SK-N-SH treated with all-trans-retinoic acid at 6 μM for 48 hours (cell line): ENCODE data around the gene UNC80.

Experiments
- ATAC-seq: fragments of 200-7000 bp; cut with Tn5 transposase; 3 replicates; pipeline ENCODE4 v1.9.1; 2020; ENCODE audit warnings: mild to moderate bottlenecking, moderate library complexity
- ARNTL ChIP-seq: fragments of 450-650 bp; formaldehyde crosslinking; IDR thresholded peaks from 2 replicates; pipeline ENCODE4 v1.5.0; 2020; ENCODE audit warnings: low read depth, mild to moderate bottlenecking, moderate library complexity, borderline replicate concordance
- BACH2 ChIP-seq: fragments of 250-450 bp; sonication (Bioruptor Pico); IDR thresholded peaks from 2 replicates; pipeline ENCODE4 v1.9.0; 2021; ENCODE audit warnings: mild to moderate bottlenecking, borderline replicate concordance
- CSDC2 ChIP-seq: fragments of 250-450 bp; sonication (Bioruptor Pico); IDR thresholded peaks from 2 replicates; pipeline ENCODE4 v1.5.0; 2020; ENCODE audit warnings: mild to moderate bottlenecking, moderate library complexity
- ESRRG ChIP-seq: fragments of 250-450 bp; sonication (Bioruptor Pico); IDR thresholded peaks from 2 replicates; pipeline ENCODE4 v1.6.1; 2021; ENCODE audit warnings: mild to moderate bottlenecking
- ISL1 ChIP-seq: fragments of 250-450 bp; sonication (Bioruptor Pico); IDR thresholded peaks from 2 replicates; pipeline ENCODE4 v2.1.2; 2022; ENCODE audit warnings: mild to moderate bottlenecking, moderate library complexity
- OSR1 ChIP-seq: fragments of 250-450 bp; sonication (Bioruptor Pico); IDR thresholded peaks from 2 replicates; pipeline ENCODE4 v1.8.0; 2022; ENCODE audit warnings: moderate library complexity, mild to moderate bottlenecking, inconsistent platforms
- PPARA ChIP-seq: fragments of 250-450 bp; sonication (Bioruptor Pico); IDR thresholded peaks from 2 replicates; pipeline ENCODE4 v1.5.0; 2020; ENCODE audit warnings: mild to moderate bottlenecking, borderline replicate concordance
- RARB ChIP-seq: fragments of 250-450 bp; sonication (Bioruptor Pico); IDR thresholded peaks from 2 replicates; pipeline ENCODE4 v1.8.0; 2021; ENCODE audit warnings: mild to moderate bottlenecking, moderate library complexity
- SNAI2 ChIP-seq: fragments of 250-450 bp; sonication (Bioruptor Pico); IDR thresholded peaks from 2 replicates; pipeline ENCODE4 v1.5.0; 2020; ENCODE audit warnings: mild to moderate bottlenecking, moderate library complexity
- TCF4 ChIP-seq: fragments of 250-450 bp; sonication (Bioruptor Pico); IDR thresholded peaks from 2 replicates; pipeline ENCODE4 v1.8.0; 2021; ENCODE audit warnings: mild to moderate bottlenecking, moderate library complexity, borderline replicate concordance
- TOX ChIP-seq: fragments of 250-450 bp; sonication (Bioruptor Pico); IDR thresholded peaks from 2 replicates; pipeline ENCODE4 v1.8.0; 2021; ENCODE audit warnings: mild to moderate bottlenecking, moderate library complexity, borderline replicate concordance
- ZC3H10 ChIP-seq: fragments of 250-450 bp; sonication (Bioruptor Pico); IDR thresholded peaks from 2 replicates; pipeline ENCODE4 v1.5.1; 2021; ENCODE audit warnings: mild to moderate bottlenecking, moderate library complexity
- ZFP3 ChIP-seq: fragments of 250-450 bp; sonication (Bioruptor Pico); IDR thresholded peaks from 2 replicates; pipeline ENCODE4 v1.5.0; 2020; ENCODE audit warnings: mild to moderate bottlenecking, moderate library complexity
- ZFP30 ChIP-seq: fragments of 450-650 bp; formaldehyde crosslinking; IDR thresholded peaks from 2 replicates; pipeline ENCODE4 v1.5.0; 2022; ENCODE audit warnings: mild to moderate bottlenecking, moderate library complexity
- ZNF565 ChIP-seq: fragments of 450-650 bp; formaldehyde crosslinking; conservative IDR thresholded peaks from 2 replicates; pipeline ENCODE4 v1.5.0; 2020; ENCODE audit warnings: low read depth, mild to moderate bottlenecking, moderate library complexity
- ZNF70 ChIP-seq: fragments of 450-650 bp; formaldehyde crosslinking; IDR thresholded peaks from 2 replicates; pipeline ENCODE4 v1.5.0; 2020; ENCODE audit warnings: mild to moderate bottlenecking, moderate library complexity
- ZNF8 ChIP-seq: fragments of 450-650 bp; formaldehyde crosslinking; IDR thresholded peaks from 2 replicates; pipeline ENCODE4 v1.5.0; 2020; ENCODE audit warnings: mild to moderate bottlenecking, moderate library complexity
- TF ChIP-seq, protein P1 (sequence below): fragments of 250-450 bp; sonication (Bioruptor Pico); IDR thresholded peaks from 2 replicates; pipeline ENCODE4 v1.5.0; 2020; ENCODE audit warnings: mild to moderate bottlenecking, moderate library complexity
- TF ChIP-seq, protein P2 (sequence below): fragments of 250-450 bp; sonication (Bioruptor Pico); IDR thresholded peaks from 2 replicates; pipeline ENCODE4 v1.5.1; 2021; ENCODE audit warnings: mild to moderate bottlenecking, moderate library complexity
- TF ChIP-seq, protein P3 (sequence below): fragments of 250-450 bp; sonication (Bioruptor Pico); IDR thresholded peaks from 2 replicates; pipeline ENCODE4 v1.5.1; 2020; ENCODE audit warnings: low read depth, mild to moderate bottlenecking, moderate library complexity
- TF ChIP-seq, protein P4 (sequence below): fragments of 250-450 bp; sonication (Bioruptor Pico); IDR thresholded peaks from 2 replicates; pipeline ENCODE4 v1.8.0; 2021; ENCODE audit warnings: low read depth, mild to moderate bottlenecking, moderate library complexity, borderline replicate concordance
- TF ChIP-seq, protein P5 (sequence below): fragments of 250-450 bp; sonication (Bioruptor Pico); IDR thresholded peaks from 2 replicates; pipeline ENCODE4 v1.8.0; 2020; ENCODE audit warnings: mild to moderate bottlenecking, moderate library complexity, borderline replicate concordance

The UNC80 gene

DNA sequence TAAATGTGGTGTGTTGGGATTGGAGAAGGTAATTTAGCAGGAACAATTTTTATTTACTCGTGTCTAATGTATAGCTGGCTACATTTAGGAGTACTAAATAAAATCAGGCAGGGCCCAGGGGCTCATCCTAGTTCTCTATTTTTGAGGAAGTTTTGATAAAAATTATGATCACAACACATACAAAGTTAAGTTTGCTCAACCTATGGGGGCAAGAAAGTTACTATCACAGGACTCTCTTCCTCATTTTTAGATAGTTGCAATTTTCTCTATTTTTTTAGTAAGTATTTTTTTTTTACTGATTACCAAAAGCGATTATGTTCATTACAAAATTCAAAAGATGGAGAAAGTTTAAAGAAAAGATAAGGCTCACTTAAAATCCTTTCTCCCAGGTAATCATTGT lies 170.8 kb downstream of the UNC80 start:
- ATAC-seq: no peak

DNA sequence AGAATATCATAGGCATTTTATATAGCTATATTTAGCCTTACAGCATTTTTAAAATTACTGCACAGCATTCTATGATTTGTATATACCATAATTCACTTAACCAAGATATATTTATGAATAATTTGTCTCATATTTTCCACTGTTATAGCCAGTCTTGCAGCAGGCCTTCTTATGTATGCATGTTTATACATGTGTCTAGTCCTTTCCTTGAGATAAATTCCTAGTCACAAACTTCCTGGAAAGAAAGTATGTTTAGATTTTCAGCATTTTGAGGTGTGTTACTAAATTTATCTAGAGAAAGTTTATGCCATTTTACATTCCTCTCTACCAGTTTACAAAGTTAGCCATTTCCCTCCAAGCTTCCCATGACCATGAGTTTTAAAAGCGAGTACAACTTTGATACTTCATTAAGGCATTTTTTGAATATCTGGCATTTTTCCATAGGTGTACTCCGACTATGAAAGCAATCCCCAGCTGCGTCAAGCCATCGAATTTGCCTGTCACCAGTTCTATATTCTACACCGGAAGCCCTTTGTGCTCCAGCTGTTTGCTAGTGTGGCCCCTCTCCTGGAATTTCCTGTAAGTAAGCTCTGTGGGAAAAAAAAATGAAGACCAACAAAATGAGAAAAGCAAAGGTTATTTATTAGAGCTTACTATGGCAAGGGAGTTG lies 171.4 kb downstream of the UNC80 start:
- no peak for ATAC-seq
- TF ChIP-seq ZFP3 (no peak), ZNF565 (no peak), TCF4 (CRISPR knock-in tag) (no peak), RARB (CRISPR knock-in tag) (no peak), SNAI2 (no peak), ARNTL (CRISPR knock-in tag) (no peak), TOX (CRISPR knock-in tag) (no peak), OSR1 (CRISPR knock-in tag) (no peak)
- TF ChIP-seq, protein P1, sequence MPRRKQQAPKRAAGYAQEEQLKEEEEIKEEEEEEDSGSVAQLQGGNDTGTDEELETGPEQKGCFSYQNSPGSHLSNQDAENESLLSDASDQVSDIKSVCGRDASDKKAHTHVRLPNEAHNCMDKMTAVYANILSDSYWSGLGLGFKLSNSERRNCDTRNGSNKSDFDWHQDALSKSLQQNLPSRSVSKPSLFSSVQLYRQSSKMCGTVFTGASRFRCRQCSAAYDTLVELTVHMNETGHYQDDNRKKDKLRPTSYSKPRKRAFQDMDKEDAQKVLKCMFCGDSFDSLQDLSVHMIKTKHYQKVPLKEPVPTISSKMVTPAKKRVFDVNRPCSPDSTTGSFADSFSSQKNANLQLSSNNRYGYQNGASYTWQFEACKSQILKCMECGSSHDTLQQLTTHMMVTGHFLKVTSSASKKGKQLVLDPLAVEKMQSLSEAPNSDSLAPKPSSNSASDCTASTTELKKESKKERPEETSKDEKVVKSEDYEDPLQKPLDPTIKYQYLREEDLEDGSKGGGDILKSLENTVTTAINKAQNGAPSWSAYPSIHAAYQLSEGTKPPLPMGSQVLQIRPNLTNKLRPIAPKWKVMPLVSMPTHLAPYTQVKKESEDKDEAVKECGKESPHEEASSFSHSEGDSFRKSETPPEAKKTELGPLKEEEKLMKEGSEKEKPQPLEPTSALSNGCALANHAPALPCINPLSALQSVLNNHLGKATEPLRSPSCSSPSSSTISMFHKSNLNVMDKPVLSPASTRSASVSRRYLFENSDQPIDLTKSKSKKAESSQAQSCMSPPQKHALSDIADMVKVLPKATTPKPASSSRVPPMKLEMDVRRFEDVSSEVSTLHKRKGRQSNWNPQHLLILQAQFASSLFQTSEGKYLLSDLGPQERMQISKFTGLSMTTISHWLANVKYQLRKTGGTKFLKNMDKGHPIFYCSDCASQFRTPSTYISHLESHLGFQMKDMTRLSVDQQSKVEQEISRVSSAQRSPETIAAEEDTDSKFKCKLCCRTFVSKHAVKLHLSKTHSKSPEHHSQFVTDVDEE (CRISPR knock-in tag): no peak
- TF ChIP-seq, protein P2, sequence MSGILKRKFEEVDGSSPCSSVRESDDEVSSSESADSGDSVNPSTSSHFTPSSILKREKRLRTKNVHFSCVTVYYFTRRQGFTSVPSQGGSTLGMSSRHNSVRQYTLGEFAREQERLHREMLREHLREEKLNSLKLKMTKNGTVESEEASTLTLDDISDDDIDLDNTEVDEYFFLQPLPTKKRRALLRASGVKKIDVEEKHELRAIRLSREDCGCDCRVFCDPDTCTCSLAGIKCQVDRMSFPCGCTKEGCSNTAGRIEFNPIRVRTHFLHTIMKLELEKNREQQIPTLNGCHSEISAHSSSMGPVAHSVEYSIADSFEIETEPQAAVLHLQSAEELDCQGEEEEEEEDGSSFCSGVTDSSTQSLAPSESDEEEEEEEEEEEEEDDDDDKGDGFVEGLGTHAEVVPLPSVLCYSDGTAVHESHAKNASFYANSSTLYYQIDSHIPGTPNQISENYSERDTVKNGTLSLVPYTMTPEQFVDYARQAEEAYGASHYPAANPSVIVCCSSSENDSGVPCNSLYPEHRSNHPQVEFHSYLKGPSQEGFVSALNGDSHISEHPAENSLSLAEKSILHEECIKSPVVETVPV (CRISPR knock-in tag): no peak
- TF ChIP-seq, protein P3, sequence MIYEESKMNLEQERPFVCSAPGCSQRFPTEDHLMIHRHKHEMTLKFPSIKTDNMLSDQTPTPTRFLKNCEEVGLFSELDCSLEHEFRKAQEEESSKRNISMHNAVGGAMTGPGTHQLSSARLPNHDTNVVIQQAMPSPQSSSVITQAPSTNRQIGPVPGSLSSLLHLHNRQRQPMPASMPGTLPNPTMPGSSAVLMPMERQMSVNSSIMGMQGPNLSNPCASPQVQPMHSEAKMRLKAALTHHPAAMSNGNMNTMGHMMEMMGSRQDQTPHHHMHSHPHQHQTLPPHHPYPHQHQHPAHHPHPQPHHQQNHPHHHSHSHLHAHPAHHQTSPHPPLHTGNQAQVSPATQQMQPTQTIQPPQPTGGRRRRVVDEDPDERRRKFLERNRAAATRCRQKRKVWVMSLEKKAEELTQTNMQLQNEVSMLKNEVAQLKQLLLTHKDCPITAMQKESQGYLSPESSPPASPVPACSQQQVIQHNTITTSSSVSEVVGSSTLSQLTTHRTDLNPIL (CRISPR knock-in tag): no peak
- TF ChIP-seq, protein P4, sequence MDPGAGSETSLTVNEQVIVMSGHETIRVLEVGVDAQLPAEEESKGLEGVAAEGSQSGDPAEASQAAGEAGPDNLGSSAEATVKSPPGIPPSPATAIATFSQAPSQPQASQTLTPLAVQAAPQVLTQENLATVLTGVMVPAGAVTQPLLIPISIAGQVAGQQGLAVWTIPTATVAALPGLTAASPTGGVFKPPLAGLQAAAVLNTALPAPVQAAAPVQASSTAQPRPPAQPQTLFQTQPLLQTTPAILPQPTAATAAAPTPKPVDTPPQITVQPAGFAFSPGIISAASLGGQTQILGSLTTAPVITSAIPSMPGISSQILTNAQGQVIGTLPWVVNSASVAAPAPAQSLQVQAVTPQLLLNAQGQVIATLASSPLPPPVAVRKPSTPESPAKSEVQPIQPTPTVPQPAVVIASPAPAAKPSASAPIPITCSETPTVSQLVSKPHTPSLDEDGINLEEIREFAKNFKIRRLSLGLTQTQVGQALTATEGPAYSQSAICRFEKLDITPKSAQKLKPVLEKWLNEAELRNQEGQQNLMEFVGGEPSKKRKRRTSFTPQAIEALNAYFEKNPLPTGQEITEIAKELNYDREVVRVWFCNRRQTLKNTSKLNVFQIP (CRISPR knock-in tag): no peak

More for the DNA sequence above, 170.8 kb downstream of the UNC80 start:
- TF ChIP-seq ZC3H10 (CRISPR knock-in tag) (no peak), PPARA (CRISPR knock-in tag) (no peak), ARNTL (CRISPR knock-in tag) (no peak), BACH2 (CRISPR knock-in tag) (no peak), TOX (CRISPR knock-in tag) (no peak), ZNF8 (CRISPR knock-in tag) (no peak), ESRRG (CRISPR knock-in tag) (no peak), ZNF565 (no peak), SNAI2 (no peak), ZFP30 (CRISPR knock-in tag) (no peak), ISL1 (no peak), ZNF70 (CRISPR knock-in tag) (no peak), OSR1 (CRISPR knock-in tag) (no peak), CSDC2 (CRISPR knock-in tag) (no peak), TCF4 (CRISPR knock-in tag) (no peak)
- TF ChIP-seq, protein P3 (CRISPR knock-in tag): no peak
- TF ChIP-seq, protein P4 (CRISPR knock-in tag): no peak
- TF ChIP-seq, protein P5, sequence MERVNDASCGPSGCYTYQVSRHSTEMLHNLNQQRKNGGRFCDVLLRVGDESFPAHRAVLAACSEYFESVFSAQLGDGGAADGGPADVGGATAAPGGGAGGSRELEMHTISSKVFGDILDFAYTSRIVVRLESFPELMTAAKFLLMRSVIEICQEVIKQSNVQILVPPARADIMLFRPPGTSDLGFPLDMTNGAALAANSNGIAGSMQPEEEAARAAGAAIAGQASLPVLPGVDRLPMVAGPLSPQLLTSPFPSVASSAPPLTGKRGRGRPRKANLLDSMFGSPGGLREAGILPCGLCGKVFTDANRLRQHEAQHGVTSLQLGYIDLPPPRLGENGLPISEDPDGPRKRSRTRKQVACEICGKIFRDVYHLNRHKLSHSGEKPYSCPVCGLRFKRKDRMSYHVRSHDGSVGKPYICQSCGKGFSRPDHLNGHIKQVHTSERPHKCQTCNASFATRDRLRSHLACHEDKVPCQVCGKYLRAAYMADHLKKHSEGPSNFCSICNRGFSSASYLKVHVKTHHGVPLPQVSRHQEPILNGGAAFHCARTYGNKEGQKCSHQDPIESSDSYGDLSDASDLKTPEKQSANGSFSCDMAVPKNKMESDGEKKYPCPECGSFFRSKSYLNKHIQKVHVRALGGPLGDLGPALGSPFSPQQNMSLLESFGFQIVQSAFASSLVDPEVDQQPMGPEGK (CRISPR knock-in tag): no peak
- TF ChIP-seq, protein P1 (CRISPR knock-in tag): no peak
- TF ChIP-seq, all 23 proteins: peak for 0
